ENCODE results near the gene MBD4.
"Not testable (repeated sequence)": the region's sequence is repeated elsewhere in the genome, so short reads cannot be mapped to it uniquely, and the experiment has no call there.

Gene MBD4

GRCh38 chr3:129439817-129440617, at the start of gene MBD4, which contains the start of gene IFT122:
Gene MBD4 (minus strand): TSS chr3:129439948. CDS start chr3:129439833, 115 bp downstream.
Gene IFT122 (plus strand): TSS chr3:129440224. CDS start chr3:129440331, 107 bp downstream.
- DNase-seq (ENCODE audit: low spot score): peak; percentile 100

GRCh38 chr3:129489258-129489657, 49.5 kb upstream of the MBD4 start:
- not testable (repeated sequence) for DNase-seq (ENCODE audit: low spot score)

GRCh38 chr3:129487868-129488335, 48.2 kb upstream of the MBD4 start:
- DNase-seq (ENCODE audit: low spot score): not testable (repeated sequence)

- DNase-seq (ENCODE audit: low spot score): no peak
Measured at GRCh38 chr3:129487183-129487867, 47.6 kb upstream of the MBD4 start.

- no peak for DNase-seq (ENCODE audit: low spot score)
Measured at GRCh38 chr3:129486664-129487035, 46.9 kb upstream of the MBD4 start.

GRCh38 chr3:129485721-129486663, 46.2 kb upstream of the MBD4 start:
- peak; percentile 67 for DNase-seq (ENCODE audit: low spot score)

- DNase-seq (ENCODE audit: low spot score): not testable (repeated sequence)
Measured at GRCh38 chr3:129485146-129485545, 45.4 kb upstream of the MBD4 start.

GRCh38 chr3:129483870-129484269, 44.1 kb upstream of the MBD4 start:
- DNase-seq (ENCODE audit: low spot score): no peak

- no peak for DNase-seq (ENCODE audit: low spot score)
Measured at GRCh38 chr3:129482721-129483120, 43.0 kb upstream of the MBD4 start.

- no peak for DNase-seq (ENCODE audit: low spot score)
Measured at GRCh38 chr3:129481766-129482332, 42.1 kb upstream of the MBD4 start.

- DNase-seq (ENCODE audit: low spot score): not testable (repeated sequence)
Measured at GRCh38 chr3:129481225-129481765, 41.5 kb upstream of the MBD4 start.

- DNase-seq (ENCODE audit: low spot score): no peak
Measured at GRCh38 chr3:129476586-129476985, 36.8 kb upstream of the MBD4 start.

GRCh38 chr3:129475863-129476262, 36.1 kb upstream of the MBD4 start:
- DNase-seq (ENCODE audit: low spot score): no peak

- DNase-seq (ENCODE audit: low spot score): no peak
Measured at GRCh38 chr3:129474984-129475804, 35.4 kb upstream of the MBD4 start.

GRCh38 chr3:129473769-129474152, 34.0 kb upstream of the MBD4 start:
- DNase-seq (ENCODE audit: low spot score): no peak

GRCh38 chr3:129473067-129473768, 33.5 kb upstream of the MBD4 start:
- no peak for DNase-seq (ENCODE audit: low spot score)

- DNase-seq (ENCODE audit: low spot score): no peak
Measured at GRCh38 chr3:129470861-129471260, 31.1 kb upstream of the MBD4 start.

- DNase-seq (ENCODE audit: low spot score): no peak
Measured at GRCh38 chr3:129469026-129469425, 29.3 kb upstream of the MBD4 start.

GRCh38 chr3:129467932-129468331, 28.2 kb upstream of the MBD4 start:
- DNase-seq (ENCODE audit: low spot score): no peak

- peak; percentile 29 for DNase-seq (ENCODE audit: low spot score)
Measured at GRCh38 chr3:129463716-129464115, 24.0 kb upstream of the MBD4 start.

Measured in COLO829 (cell line).